GM23338 (cell line): Measurements from ENCODE around the gene TEPSIN. TPM values are rescaled to one million over a fixed set of nuclear protein-coding genes. Genes with fewer than 3 reads are reported as not detected.

Experiments
- ATAC-seq: fragments of 200-7000 bp; cut with Tn5 transposase; 3 replicates; pipeline ENCODE4 v1.9.1; 2020
- DNase-seq: peaks from one replicate; pipeline ENCODE4 v3.0.0-alpha.2; 2015; ENCODE audit warnings: low spot score
- H2AFZ ChIP-seq: fragments of 200-600 bp; sonication (generic); 2 replicates; pipeline ENCODE4 v1.8.0; 2016; ENCODE audit warnings: antibody characterized with exemption, mild to moderate bottlenecking, moderate library complexity
- H3F3A ChIP-seq: fragments of 200-600 bp; sonication (generic); replicated peaks from 2 replicates; pipeline ENCODE4 v1.8.0; 2017; ENCODE audit warnings: antibody characterized with exemption, mixed run types, low read depth
- H3K27ac ChIP-seq: fragments of 200-600 bp; sonication (generic); 2 replicates; pipeline ENCODE4 v1.6.1; 2016; ENCODE audit warnings: low read depth
- H3K27me3 ChIP-seq: fragments of 200-600 bp; sonication (generic); 2 replicates; pipeline ENCODE4 v1.8.0; 2016; ENCODE audit warnings: mild to moderate bottlenecking, mixed run types, moderate library complexity; ENCODE audit not compliant: insufficient read depth
- H3K36me3 ChIP-seq: fragments of 200-600 bp; sonication (generic); 2 replicates; pipeline ENCODE4 v1.8.0; 2016; ENCODE audit warnings: mild to moderate bottlenecking; ENCODE audit not compliant: insufficient read depth
- H3K4me1 ChIP-seq: fragments of 200-600 bp; sonication (generic); 2 replicates; pipeline ENCODE4 v1.8.0; 2016; ENCODE audit warnings: mild to moderate bottlenecking, moderate library complexity; ENCODE audit not compliant: insufficient read depth
- H3K4me2 ChIP-seq: fragments of 200-600 bp; sonication (generic); 2 replicates; pipeline ENCODE4 v1.7.1; 2017; ENCODE audit warnings: mixed run types
- H3K4me3 ChIP-seq: fragments of 200-600 bp; sonication (generic); 2 replicates; pipeline ENCODE4 v1.6.1; 2016; ENCODE audit warnings: mixed run types
- H3K79me2 ChIP-seq: fragments of 200-600 bp; sonication (generic); replicated peaks from 2 replicates; pipeline ENCODE4 v1.8.0; 2017; ENCODE audit warnings: mild to moderate bottlenecking; ENCODE audit not compliant: insufficient read depth
- H3K9me2 ChIP-seq: fragments of 200-600 bp; sonication (generic); 2 replicates; pipeline ENCODE4 v1.8.0; 2017; ENCODE audit not compliant: insufficient read depth
- H4K20me1 ChIP-seq: fragments of 200-600 bp; sonication (generic); replicated peaks from 2 replicates; pipeline ENCODE4 v1.8.0; 2017; ENCODE audit warnings: mild to moderate bottlenecking; ENCODE audit not compliant: insufficient read depth
- H3K27ac Mint-ChIP-seq: 2 replicates; pipeline ENCODE4 v1.8.0; 2020; ENCODE audit warnings: inconsistent platforms, mild to moderate bottlenecking, moderate library complexity, mixed read lengths
- H3K27me3 Mint-ChIP-seq: 3 replicates; pipeline ENCODE4 v1.8.0; 2022; ENCODE audit warnings: low read depth, mild to moderate bottlenecking, moderate library complexity, mixed read lengths, inconsistent platforms; ENCODE audit not compliant: insufficient read depth, poor library complexity
- H3K36me3 Mint-ChIP-seq: 3 replicates; pipeline ENCODE4 v1.8.0; 2021; ENCODE audit warnings: low read depth, mild to moderate bottlenecking, inconsistent platforms, moderate library complexity, mixed read lengths
- H3K4me1 Mint-ChIP-seq: 3 replicates; pipeline ENCODE4 v1.8.0; 2020; ENCODE audit warnings: mild to moderate bottlenecking, inconsistent platforms, mixed read lengths
- H3K4me3 Mint-ChIP-seq: 3 replicates; pipeline ENCODE4 v1.8.0; 2021; ENCODE audit warnings: moderate library complexity, mild to moderate bottlenecking, inconsistent platforms, mixed read lengths
- H3K9me3 Mint-ChIP-seq: 3 replicates; pipeline ENCODE4 v1.8.0; 2020; ENCODE audit warnings: moderate library complexity, mild to moderate bottlenecking, inconsistent platforms, mixed read lengths
- CREB1 ChIP-seq: fragments of 250-450 bp; sonication (Bioruptor Pico); IDR thresholded peaks from 2 replicates; pipeline ENCODE4 v1.5.0; 2020; ENCODE audit warnings: low read depth, mild to moderate bottlenecking, moderate library complexity
- CTCF ChIP-seq, 2 experiments: fragments of 200-600 bp in 1 of 2; sonication (generic) in 1 of 2; conservative IDR thresholded peaks; 2 replicates each; pipeline versions ENCODE4 v1.5.1 to v1.6.1; 2016 to 2017; ENCODE audit warnings: antibody characterized with exemption in 2 of 2, low read depth in 2 of 2, mild to moderate bottlenecking in 2 of 2, moderate library complexity in 1 of 2
- ETS1 ChIP-seq: IDR thresholded peaks from 2 replicates; pipeline ENCODE4 v1.6.1; 2016; ENCODE audit warnings: antibody characterized with exemption
- EZH2 ChIP-seq: fragments of 200-600 bp; sonication (generic); IDR thresholded peaks from one replicate; pipeline ENCODE4 v1.8.0; 2017; ENCODE audit warnings: antibody characterized with exemption, mild to moderate bottlenecking, low read depth; ENCODE audit not compliant: unreplicated experiment
- NANOG ChIP-seq: IDR thresholded peaks from 2 replicates; pipeline ENCODE4 v1.6.1; 2016; ENCODE audit warnings: antibody characterized with exemption, borderline replicate concordance
- STAT1 ChIP-seq: IDR thresholded peaks from one replicate; pipeline ENCODE4 v1.6.1; 2016; ENCODE audit warnings: antibody characterized with exemption; ENCODE audit not compliant: unreplicated experiment
- ZNF331 ChIP-seq: fragments of 250-450 bp; sonication (Bioruptor Pico); IDR thresholded peaks from 2 replicates; pipeline ENCODE4 v1.5.0; 2020; ENCODE audit warnings: low read depth, mild to moderate bottlenecking, moderate library complexity
- ZNF462 ChIP-seq: fragments of 250-450 bp; sonication (Bioruptor Pico); IDR thresholded peaks from 2 replicates; pipeline ENCODE4 v1.5.0; 2020; ENCODE audit warnings: mild to moderate bottlenecking, moderate library complexity
- polyA plus RNA-seq: library from polyadenylated mRNA; unstranded; fragments of >200 nt; fragmentation: Nextera tagmentation; extraction: Ambion mirVana; gene quantifications from 2 replicates; pipeline ENCODE4 v1.2.1, GENCODE V29; 2016
- total RNA-seq: library from RNA; depleted of rRNA; stranded (reverse); fragments of >200 nt; shearing (Covaris generic); gene quantifications from 2 replicates; pipeline ENCODE4 v1.2.3, GENCODE V29; 2014

The TEPSIN gene
- total and polyA plus RNA-seq, 2 experiments from 2014 or later: 4.4 to 25.3 TPM

- peaks cover 2% of the 10 kb centered on the region for H3K27me3 Mint-ChIP-seq
- H4K20me1 ChIP-seq: no peaks in the 10 kb centered on the region
- no peak overlapping the region for H3K4me2 ChIP-seq
- no peaks in the 10 kb centered on the region for H3K9me2 ChIP-seq
- DNase-seq: no peak
- TF ChIP-seq ZNF331 (CRISPR knock-in tag) (no peak), CREB1 (CRISPR knock-in tag) (no peak), ETS1 (no peak), CTCF (conservative IDR thresholded peaks at IDR 0.05; ENCODE audit: low read depth in 2 of 2) (no peak), STAT1 (no peak), EZH2 (no peak)
- no peak overlapping the region for H3K27ac ChIP-seq
- no peaks in the 10 kb centered on the region for H3K27me3 ChIP-seq
- H3K27ac Mint-ChIP-seq: no peak overlapping the region
- no peaks in the 10 kb centered on the region for H3K4me1 Mint-ChIP-seq
- no peaks in the 10 kb centered on the region for H3K79me2 ChIP-seq
- H3K36me3 ChIP-seq: no peaks in the 10 kb centered on the region; the same call in 1 of the 2 replicates
- no peaks in the 10 kb centered on the region for H3K4me1 ChIP-seq
- no peak overlapping the region for H2AFZ ChIP-seq
- no peaks in the 10 kb centered on the region for H3F3A ChIP-seq
- H3K4me3 Mint-ChIP-seq: no peak overlapping the region
- H3K9me3 Mint-ChIP-seq: no peaks in the 10 kb centered on the region
- 0 out of 3 replicates have a peak, but pooled peaks cover 6% of the 10 kb centered on the region for H3K36me3 Mint-ChIP-seq
- no peak overlapping the region for H3K4me3 ChIP-seq
- ATAC-seq: no peak
Observed at GRCh38 chr17:81194225-81194760, 44.6 kb downstream of the TEPSIN start.

GRCh38 chr17:81193470-81194224 lies 45.2 kb downstream of the TEPSIN start:
- no peaks in the 10 kb centered on the region for H3K79me2 ChIP-seq
- no peak for TF ChIP-seq CTCF (conservative IDR thresholded peaks at IDR 0.05; ENCODE audit: low read depth in 2 of 2)
- TF ChIP-seq ZNF462 (CRISPR knock-in tag): no peak
- no peak for TF ChIP-seq STAT1
- no peak for TF ChIP-seq CREB1 (CRISPR knock-in tag)
- no peak for TF ChIP-seq NANOG

More at GRCh38 chr17:81193470-81194224, 45.2 kb downstream of the TEPSIN start:
- Mint-ChIP-seq H3K27me3 (peaks cover 2% of the 10 kb centered on the region), H3K9me3 (no peaks in the 10 kb centered on the region), H3K36me3 (0 out of 3 replicates have a peak, but pooled peaks cover 9% of the 10 kb centered on the region), H3K4me1 (no peaks in the 10 kb centered on the region), H3K27ac (no peak overlapping the region), H3K4me3 (no peak overlapping the region)
- Histone ChIP-seq H3K27ac (no peak overlapping the region), H3F3A (no peaks in the 10 kb centered on the region), H3K4me2 (no peak overlapping the region), H4K20me1 (no peaks in the 10 kb centered on the region), H3K4me3 (no peak overlapping the region), H3K4me1 (no peaks in the 10 kb centered on the region), H3K27me3 (no peaks in the 10 kb centered on the region), H3K36me3 (no peaks in the 10 kb centered on the region; the same call in 1 of the 2 replicates), H2AFZ (no peak overlapping the region), H3K9me2 (no peaks in the 10 kb centered on the region)
- ATAC-seq (no peak), DNase-seq (no peak)
